Spinal cord (tissue), 10 donors: ENCODE measurements around the gene CHAF1A. TPM values are rescaled to one million over a fixed set of nuclear protein-coding genes. Genes with fewer than 3 reads are reported as not detected.
A peak's percentile ranks its signal among the peaks of the same experiment; 100 is the strongest.

Experiments used
- DNase-seq, 6 donors: peaks; one replicate each; pipeline versions ENCODE4 v3.0.0 to v3.0.0-alpha.2; 2013 to 2015; ENCODE audit warnings: low spot score in 6 of 6, low read depth in 4 of 6
- H3K27ac ChIP-seq: one replicate; pipeline ENCODE4 v1.5.1; 2013; ENCODE audit warnings: low read depth, low read length, control low read depth
- H3K27me3 ChIP-seq: one replicate; pipeline ENCODE4 v1.6.1; 2013; ENCODE audit warnings: low read length; ENCODE audit not compliant: control insufficient read depth, insufficient read depth
- H3K36me3 ChIP-seq: one replicate; pipeline ENCODE4 v1.6.1; 2013; ENCODE audit warnings: low read length; ENCODE audit not compliant: control insufficient read depth, insufficient read depth
- H3K4me1 ChIP-seq: one replicate; pipeline ENCODE4 v1.6.1; 2013; ENCODE audit warnings: low read length; ENCODE audit not compliant: control insufficient read depth, insufficient read depth
- H3K4me3 ChIP-seq: one replicate; pipeline ENCODE4 v1.5.1; 2013; ENCODE audit warnings: low read depth, low read length, control low read depth
- H3K9me3 ChIP-seq: one replicate; pipeline ENCODE4 v1.6.1; 2013; ENCODE audit warnings: low read length; ENCODE audit not compliant: control insufficient read depth, insufficient read depth
- WGBS: methylation state at CpG from one replicate; pipeline ENCODE4 v1.1.5; 2013; ENCODE audit warnings: missing lambda C conversion rate; ENCODE audit not compliant: insufficient coverage; 5-methylcytosine and 5-hydroxymethylcytosine counted together
- polyA plus RNA-seq, 2 donors: library from polyadenylated mRNA; unstranded; fragments of 120-200 nt; gene quantifications; one replicate each; pipeline ENCODE4 v1.2.1, GENCODE V29; 2013; ENCODE audit not compliant: insufficient read length in 2 of 2
- total RNA-seq, 2 donors: library from RNA; depleted of rRNA in 1 of 2; stranded (reverse); fragments of 120-200 nt in 1 of 2; fragments of >200 nt in 1 of 2; gene quantifications; one replicate each; pipeline versions ENCODE4 v1.2.3 to v1.2.4, GENCODE V29; 2013 to 2014
- donor health status: healthy.

CHAF1A gene
- total and polyA plus RNA-seq, 4 donors = 6.2 to 16.9 (median 11.7) TPM

GRCh38 chr19:4390017-4390566 lies 12.3 kb upstream of the CHAF1A start:
- Histone ChIP-seq H3K4me1 (peaks cover 99% of the 10 kb centered on the region), H3K9me3 (no peaks in the 10 kb centered on the region), H3K4me3 (no peak overlapping the region), H3K27ac (peak overlapping the region; percentile 86), H3K36me3 (peaks cover 48% of the 10 kb centered on the region), H3K27me3 (no peaks in the 10 kb centered on the region)
- WGBS = 48% methylated on average over 10 of the region's 12 CpGs
- no peak for DNase-seq

- H3K4me1 ChIP-seq = peaks cover 99% of the 10 kb centered on the region
- no peak overlapping the region for H3K4me3 ChIP-seq
- peaks cover 43% of the 10 kb centered on the region for H3K36me3 ChIP-seq
Measured at GRCh38 chr19:4390567-4391305, 11.7 kb upstream of the CHAF1A start.

DNA sequence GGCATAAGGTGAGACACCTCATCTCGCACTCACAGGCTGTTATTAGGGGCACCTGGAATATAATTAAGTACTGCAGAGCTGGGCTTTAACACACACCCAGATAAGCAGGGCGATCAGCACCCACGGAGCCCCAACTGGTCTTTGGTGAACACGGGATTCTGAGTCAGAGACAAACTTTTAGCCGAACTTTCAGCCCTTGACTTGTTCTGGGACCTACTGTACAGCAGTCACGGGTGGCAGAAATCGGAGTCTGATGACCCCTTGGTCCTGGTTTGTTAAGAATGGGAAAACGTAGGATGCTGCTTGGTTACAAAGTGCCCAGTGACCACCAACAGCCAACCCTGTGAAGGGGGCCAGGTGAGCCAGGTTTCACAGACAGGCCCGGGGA lies 11.1 kb upstream of the CHAF1A start:
- no peak overlapping the region for H3K4me3 ChIP-seq
- peaks cover 42% of the 10 kb centered on the region for H3K36me3 ChIP-seq
- H3K4me1 ChIP-seq = peaks cover 94% of the 10 kb centered on the region
- WGBS = 74% methylated on average over 9 of the region's 9 CpGs
- H3K9me3 ChIP-seq = no peaks in the 10 kb centered on the region
- no peaks in the 10 kb centered on the region for H3K27me3 ChIP-seq
- peak overlapping the region; percentile 86 for H3K27ac ChIP-seq
- no peak for DNase-seq

More at GRCh38 chr19:4390567-4391305, 11.7 kb upstream of the CHAF1A start:
- WGBS = 27% methylated on average over 17 of the region's 21 CpGs
- no peaks in the 10 kb centered on the region for H3K27me3 ChIP-seq
- peak overlapping the region; percentile 86 for H3K27ac ChIP-seq
- DNase-seq = peak in 2 of 6 donors; percentile 71 to 73
- H3K9me3 ChIP-seq = no peaks in the 10 kb centered on the region

DNA sequence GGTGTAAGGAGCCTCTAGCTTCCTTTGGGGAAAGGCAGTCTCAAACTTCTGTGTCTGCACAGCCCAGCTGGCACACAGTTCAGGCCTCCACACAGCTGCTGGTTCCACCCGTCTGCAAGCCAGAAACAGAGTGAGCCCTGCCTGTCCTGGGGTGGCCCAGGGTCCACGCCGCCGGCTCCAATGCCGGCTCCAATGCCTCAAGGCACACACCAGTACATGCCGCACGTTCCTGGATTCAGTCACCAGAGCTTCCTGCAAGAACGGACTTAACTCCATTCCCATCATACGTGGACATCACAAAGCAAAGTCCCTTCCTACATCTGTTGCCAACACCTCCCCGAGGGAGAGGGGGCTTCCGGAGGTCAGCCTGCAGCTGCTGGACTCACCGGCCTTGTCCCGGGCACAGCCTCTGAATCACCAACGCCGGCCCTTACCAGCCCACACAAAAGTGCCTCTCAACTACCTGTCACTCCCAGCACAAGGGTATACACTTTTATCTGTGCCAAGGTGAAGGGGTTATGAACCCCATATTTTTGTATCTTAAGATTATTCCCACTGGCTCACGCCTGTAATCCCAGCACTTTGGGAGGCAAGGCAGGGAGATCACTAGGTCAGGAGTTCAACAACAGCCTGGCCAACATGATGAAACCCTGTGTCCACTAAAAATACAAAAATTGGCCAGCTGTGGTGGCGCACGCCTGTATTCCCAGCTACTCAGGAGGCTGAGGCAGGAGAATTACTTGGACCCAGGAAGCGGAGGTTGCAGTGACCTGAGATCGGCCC lies 10.5 kb upstream of the CHAF1A start:
- H3K4me1 ChIP-seq = peaks cover 93% of the 10 kb centered on the region
- H3K9me3 ChIP-seq = no peaks in the 10 kb centered on the region
- 31% methylated on average over 12 of the region's 20 CpGs for WGBS
- H3K27me3 ChIP-seq = no peaks in the 10 kb centered on the region
- H3K4me3 ChIP-seq = no peak overlapping the region
- DNase-seq = no peak
- H3K27ac ChIP-seq = peak overlapping the region; percentile 86
- H3K36me3 ChIP-seq = peaks cover 42% of the 10 kb centered on the region

GRCh38 chr19:4393947-4394590 lies 8.4 kb upstream of the CHAF1A start:
- WGBS = 83% methylated on average over 1 of the region's 8 CpGs
- Histone ChIP-seq H3K4me1 (peaks cover 90% of the 10 kb centered on the region), H3K4me3 (no peak overlapping the region), H3K36me3 (peaks cover 32% of the 10 kb centered on the region), H3K27ac (peak overlapping the region; percentile 84), H3K27me3 (no peaks in the 10 kb centered on the region), H3K9me3 (no peaks in the 10 kb centered on the region)
- DNase-seq = peak in 2 of 6 donors; percentile 79 to 86

- H3K4me3 ChIP-seq = no peak overlapping the region
- 52% methylated on average over 12 of the region's 15 CpGs for WGBS
Measured at GRCh38 chr19:4396949-4397783, 5.3 kb upstream of the CHAF1A start.

DNA sequence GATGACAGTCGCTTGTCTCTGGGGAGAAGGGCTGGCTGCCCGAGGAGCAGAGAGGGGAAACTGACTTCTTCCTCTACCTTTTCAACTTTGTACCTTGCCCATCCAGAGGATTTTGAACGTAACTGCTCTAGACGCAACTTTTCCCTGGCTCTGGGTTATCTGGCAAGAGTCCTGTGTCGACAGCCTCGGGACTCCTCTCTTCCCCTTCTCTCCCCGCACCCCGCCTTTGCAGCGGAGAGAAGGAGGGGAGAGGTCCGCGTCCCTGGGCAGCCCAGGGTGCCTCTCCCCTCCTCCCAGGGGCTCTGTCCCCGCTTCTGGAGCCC lies 2.7 kb upstream of the CHAF1A start:
- Histone ChIP-seq H3K9me3 (no peaks in the 10 kb centered on the region), H3K27me3 (no peaks in the 10 kb centered on the region), H3K27ac (peak overlapping the region; percentile 88), H3K4me1 (peaks cover 62% of the 10 kb centered on the region), H3K36me3 (peaks cover 16% of the 10 kb centered on the region), H3K4me3 (peak overlapping the region; percentile 82)
- peak in 2 of 6 donors; percentile 26 to 57 for DNase-seq
- 0% methylated on average over 8 of the region's 12 CpGs for WGBS

More at GRCh38 chr19:4396949-4397783, 5.3 kb upstream of the CHAF1A start:
- Histone ChIP-seq H3K4me1 (peaks cover 78% of the 10 kb centered on the region), H3K27ac (peak overlapping the region; percentile 67), H3K27me3 (no peaks in the 10 kb centered on the region), H3K36me3 (peaks cover 18% of the 10 kb centered on the region), H3K9me3 (no peaks in the 10 kb centered on the region)
- DNase-seq = peak in 1 of 6 donors; percentile 45

GRCh38 chr19:4400135-4400936 lies 2.1 kb upstream of the CHAF1A start, which contains the start of gene SH3GL1:
SH3GL1 (minus strand) TSS chr19:4400547; CDS start chr19:4400368, 179 bp downstream.
- Histone ChIP-seq H3K27me3 (no peaks in the 10 kb centered on the region), H3K9me3 (no peaks in the 10 kb centered on the region), H3K4me1 (peaks cover 57% of the 10 kb centered on the region), H3K4me3 (peak within 1 kb of the TSS; percentile 82), H3K36me3 (peaks cover 12% of the 10 kb centered on the region), H3K27ac (peak within 1 kb of the TSS; percentile 88)
- WGBS = under 1% methylated on average over 85 of the region's 90 CpGs
- DNase-seq = peak in 5 of 6 donors; percentile 87 to 98 (median 91)
